Transverse colon (tissue), 4 donors: Measurements from ENCODE around the gene RAP1GDS1. TPM values are rescaled to one million over a fixed set of nuclear protein-coding genes. Genes with fewer than 3 reads are reported as not detected.

Experiments used
- DNase-seq: peaks from one replicate; pipeline ENCODE4 v3.0.0-alpha.2; 2019
- H3K27ac ChIP-seq, 4 donors: fragments of 200-600 bp; sonication (generic); 2 replicates each; pipeline ENCODE4 v1.5.1; 2016 to 2018; ENCODE audit warnings: inconsistent platforms in 4 of 4
- H3K27me3 ChIP-seq: fragments of 200-600 bp; sonication (generic); 2 replicates; pipeline ENCODE4 v1.5.1; 2017; ENCODE audit warnings: inconsistent platforms
- H3K36me3 ChIP-seq, 4 donors: fragments of 200-600 bp; sonication (generic); 2 replicates each; pipeline ENCODE4 v1.5.1; 2017 to 2019; ENCODE audit warnings: inconsistent platforms in 4 of 4
- H3K4me1 ChIP-seq, 4 donors: fragments of 200-600 bp; sonication (generic); 2 replicates each; pipeline ENCODE4 v1.5.1; 2017 to 2020; ENCODE audit warnings: inconsistent platforms in 4 of 4
- H3K4me3 ChIP-seq, 4 donors: fragments of 200-600 bp; sonication (generic); 1 replicate in 1 of 4; 2 replicates in 3 of 4; pipeline versions ENCODE4 v1.5.1 to v1.6.1; 2017 to 2019; ENCODE audit warnings: inconsistent platforms in 4 of 4
- H3K9me3 ChIP-seq, 2 donors: fragments of 200-600 bp; sonication (generic); 2 replicates each; pipeline ENCODE4 v1.5.1; 2017 to 2019; ENCODE audit warnings: inconsistent platforms in 2 of 2
- EP300 ChIP-seq: sonication (generic); formaldehyde crosslinking; IDR thresholded peaks from one replicate; pipeline ENCODE4 v1.6.1; 2017; ENCODE audit warnings: antibody characterized with exemption, low read depth
- POLR2A ChIP-seq: fragments of 450-650 bp; IDR thresholded peaks from one replicate; pipeline ENCODE4 v1.6.1; 2016; ENCODE audit warnings: antibody characterized with exemption, mild to moderate bottlenecking, moderate library complexity
- POLR2AphosphoS5 ChIP-seq, 3 donors: sonication (generic); formaldehyde crosslinking; IDR thresholded peaks; one replicate each; pipeline ENCODE4 v1.6.1; 2016; ENCODE audit warnings: antibody characterized with exemption in 3 of 3
- WGBS, 2 donors: methylation state at CpG; one replicate each; pipeline ENCODE4 v1.1.5; 2018; ENCODE audit warnings: low coverage in 1 of 2; 5-methylcytosine and 5-hydroxymethylcytosine counted together
- in situ Hi-C, 4 donors: fragments of 200-750 bp; cut with MboI; loops; one replicate each; pipeline versions ENCODE4 v1.15.0 to v1.15.1; 2017; ENCODE audit warnings: low sequenced_read_pairs in 3 of 4, low pct_ligation_motif_present in 1 of 4, low pct_unique_long_range_greater_than_20kb in 1 of 4
- intact Hi-C: fragments of 100-400 bp; cut with DNase I; formaldehyde crosslinking; loops from one replicate; pipeline ENCODE4 v1.15.1; 2023; ENCODE audit warnings: low total_unique reads
- total RNA-seq, 4 donors: library from RNA; depleted of rRNA; stranded (reverse); fragments of >200 nt; gene quantifications; one replicate each; pipeline ENCODE4 v1.1.0, GENCODE V29; 2016
- TF ChIP-seq, protein P1 (sequence below), 5 experiments: fragments of 200-600 bp in 3 of 5; fragments of 450-650 bp in 2 of 5; sonication (generic) in 3 of 5; IDR thresholded peaks; 1 replicate in 2 of 5; 2 replicates in 3 of 5; pipeline ENCODE4 v1.5.1; 2016 to 2017; ENCODE audit warnings: antibody characterized with exemption in 5 of 5, inconsistent platforms in 3 of 5, mild to moderate bottlenecking in 2 of 5, moderate library complexity in 1 of 5

RAP1GDS1 gene
- total RNA-seq, 4 donors from 2014 or later, result 6.7 to 44.3 (median 34.2) TPM

- H3K36me3 ChIP-seq, result no peaks in the 10 kb centered on the region
- no peaks in the 10 kb centered on the region for H3K27me3 ChIP-seq
- DNase-seq, result no peak
- no peak overlapping the region for H3K4me3 ChIP-seq
- in situ Hi-C loops (loop anchor here in 2 of 4 donors (25.0 kb wide), 3 partner anchors 468 to 593 kb away; partner anchors contain the start of gene EIF4E (in 1 of the 2)), intact Hi-C loops (no loop called here)
- H3K4me1 ChIP-seq, result peaks cover 0 to 10% (median 4%) of the 10 kb centered on the region in 4 donors
- 73% methylated on average over 2 of the region's 2 CpGs; no CpG with 5 or more reads in 1 of the 2 donors for WGBS, 2 donors
- H3K27ac ChIP-seq, result no peak overlapping the region
- H3K9me3 ChIP-seq, result no peaks in the 10 kb centered on the region
- TF ChIP-seq POLR2AphosphoS5 (IDR thresholded peaks at IDR 0.05), result no peak
- TF ChIP-seq, protein P1, sequence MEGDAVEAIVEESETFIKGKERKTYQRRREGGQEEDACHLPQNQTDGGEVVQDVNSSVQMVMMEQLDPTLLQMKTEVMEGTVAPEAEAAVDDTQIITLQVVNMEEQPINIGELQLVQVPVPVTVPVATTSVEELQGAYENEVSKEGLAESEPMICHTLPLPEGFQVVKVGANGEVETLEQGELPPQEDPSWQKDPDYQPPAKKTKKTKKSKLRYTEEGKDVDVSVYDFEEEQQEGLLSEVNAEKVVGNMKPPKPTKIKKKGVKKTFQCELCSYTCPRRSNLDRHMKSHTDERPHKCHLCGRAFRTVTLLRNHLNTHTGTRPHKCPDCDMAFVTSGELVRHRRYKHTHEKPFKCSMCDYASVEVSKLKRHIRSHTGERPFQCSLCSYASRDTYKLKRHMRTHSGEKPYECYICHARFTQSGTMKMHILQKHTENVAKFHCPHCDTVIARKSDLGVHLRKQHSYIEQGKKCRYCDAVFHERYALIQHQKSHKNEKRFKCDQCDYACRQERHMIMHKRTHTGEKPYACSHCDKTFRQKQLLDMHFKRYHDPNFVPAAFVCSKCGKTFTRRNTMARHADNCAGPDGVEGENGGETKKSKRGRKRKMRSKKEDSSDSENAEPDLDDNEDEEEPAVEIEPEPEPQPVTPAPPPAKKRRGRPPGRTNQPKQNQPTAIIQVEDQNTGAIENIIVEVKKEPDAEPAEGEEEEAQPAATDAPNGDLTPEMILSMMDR (IDR thresholded peaks at IDR 0.05), result no peak
These were observed 208.6 kb downstream of the RAP1GDS1 start for GRCh38 chr4:98469771-98470170.

- no peak for DNase-seq
- Histone ChIP-seq H3K27ac (no peak overlapping the region), H3K9me3 (no peaks in the 10 kb centered on the region), H3K4me3 (no peak overlapping the region), H3K27me3 (no peaks in the 10 kb centered on the region), H3K36me3 (no peaks in the 10 kb centered on the region), H3K4me1 (peaks cover 0 to 10% (median 4%) of the 10 kb centered on the region in 4 donors)
- intact Hi-C loops, result no loop called here
- WGBS, 2 donors, result 82 to 85% methylated on average over 3 of the region's 3 CpGs
- TF ChIP-seq EP300 (no peak), POLR2A (no peak), POLR2AphosphoS5 (IDR thresholded peaks at IDR 0.05) (no peak)
- TF ChIP-seq, protein P1 (IDR thresholded peaks at IDR 0.05), result no peak
- in situ Hi-C loops, result loop anchor here in 2 of 4 donors (25.0 kb wide), 3 partner anchors 467 to 592 kb away; partner anchors contain the start of gene EIF4E (in 1 of the 2)
These were observed 209.2 kb downstream of the RAP1GDS1 start for GRCh38 chr4:98470366-98470765.

- DNase-seq, result no peak
- Histone ChIP-seq H3K36me3 (no peaks in the 10 kb centered on the region), H3K4me1 (peaks cover 0 to 10% (median 4%) of the 10 kb centered on the region in 4 donors), H3K9me3 (no peaks in the 10 kb centered on the region), H3K27me3 (no peaks in the 10 kb centered on the region), H3K27ac (no peak overlapping the region), H3K4me3 (no peak overlapping the region)
- WGBS, 2 donors, result 88% methylated on average over 7 of the region's 7 CpGs; no CpG with 5 or more reads in 1 of the 2 donors
- in situ Hi-C loops, result loop anchor here in 2 of 4 donors (25.0 kb wide), 3 partner anchors 466 to 591 kb away; partner anchors contain the start of gene EIF4E (in 1 of the 2)
- intact Hi-C loops, result no loop called here
- no peak for TF ChIP-seq POLR2AphosphoS5 (IDR thresholded peaks at IDR 0.05)
- TF ChIP-seq EP300, result no peak
- TF ChIP-seq POLR2A, result no peak
- TF ChIP-seq, protein P1 (IDR thresholded peaks at IDR 0.05), result no peak
These were observed 209.6 kb downstream of the RAP1GDS1 start for GRCh38 chr4:98470831-98471230.

DNA sequence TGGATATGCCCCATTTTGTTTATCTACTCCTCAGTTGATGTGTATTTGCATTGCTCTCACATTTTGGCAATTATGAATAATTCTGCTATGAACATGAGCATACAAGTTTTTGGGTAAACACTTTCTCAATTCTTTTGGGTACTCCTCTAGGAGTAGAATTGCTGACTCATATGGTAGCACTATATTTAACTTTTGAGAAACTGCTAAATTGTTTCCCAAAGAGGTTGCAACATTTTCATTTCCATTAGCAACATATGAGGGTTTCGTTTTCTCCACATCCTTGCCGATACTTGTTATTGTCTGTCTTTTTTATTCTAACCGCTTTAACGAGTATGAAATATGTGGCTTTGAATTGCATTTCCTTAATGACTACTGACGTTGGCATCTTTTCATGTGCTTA is 211.9 kb downstream of the RAP1GDS1 start:
- H3K27me3 ChIP-seq, result no peaks in the 10 kb centered on the region
- H3K4me1 ChIP-seq, result peaks cover 0 to 1% (median under 1%) of the 10 kb centered on the region in 4 donors
- no peak overlapping the region for H3K4me3 ChIP-seq
- in situ Hi-C loops, result loop anchor here in 2 of 4 donors (25.0 kb wide), 3 partner anchors 464 to 589 kb away; partner anchors contain the start of gene EIF4E (in 1 of the 2)
- H3K27ac ChIP-seq, result no peak overlapping the region
- no peak for TF ChIP-seq POLR2A
- no peak for TF ChIP-seq POLR2AphosphoS5 (IDR thresholded peaks at IDR 0.05)
- no peak for TF ChIP-seq EP300
- TF ChIP-seq, protein P1 (IDR thresholded peaks at IDR 0.05), result no peak
- H3K36me3 ChIP-seq, result no peaks in the 10 kb centered on the region
- intact Hi-C loops, result no loop called here
- H3K9me3 ChIP-seq, result no peaks in the 10 kb centered on the region
- WGBS, 2 donors, result 81 to 87% methylated on average over 5 of the region's 5 CpGs
- no peak for DNase-seq
